Mammary epithelial cell (primary cell): ENCODE data around the gene PARD3B.

Experiments
- CTCF ChIP-seq, 2 donors: IDR thresholded peaks in 1 of 2; conservative IDR thresholded peaks in 1 of 2; 2 replicates each; pipeline ENCODE4 v1.5.1; 2011 to 2012; ENCODE audit warnings: inconsistent platforms in 2 of 2, low read length in 2 of 2, mild to moderate bottlenecking in 2 of 2, control low read depth in 1 of 2, low read depth in 1 of 2; ENCODE audit not compliant: insufficient read depth in 1 of 2; ENCODE audit errors: extremely low read depth in 1 of 2
- EZH2 ChIP-seq: IDR thresholded peaks from 2 replicates; pipeline ENCODE4 v1.6.1; 2012; ENCODE audit warnings: low read length, inconsistent platforms, borderline replicate concordance

- no peak for TF ChIP-seq CTCF (conservative IDR thresholded peaks at IDR 0.05 in 1 of 2, IDR thresholded peaks at IDR 0.05 in 1 of 2; ENCODE audit: extremely low read depth in 1 of 2, insufficient read depth in 1 of 2, low read depth in 1 of 2, low read length in 2 of 2)
- TF ChIP-seq EZH2: no peak
Observed at GRCh38 chr2:204550751-204551511, 5.7 kb downstream of the PARD3B start.
